SK-N-SH treated with all-trans-retinoic acid at 6 μM for 48 hours (cell line): ENCODE results near the gene SPOPL.

Experiments used
- CSDC2 ChIP-seq: fragments of 250-450 bp; sonication (Bioruptor Pico); IDR thresholded peaks from 2 replicates; pipeline ENCODE4 v1.5.0; 2020; ENCODE audit warnings: mild to moderate bottlenecking, moderate library complexity
- GLIS3 ChIP-seq: fragments of 250-450 bp; sonication (Bioruptor Pico); IDR thresholded peaks from 2 replicates; pipeline ENCODE4 v1.5.0; 2020; ENCODE audit warnings: mild to moderate bottlenecking, moderate library complexity
- PATZ1 ChIP-seq: fragments of 250-450 bp; sonication (Bioruptor Pico); IDR thresholded peaks from 2 replicates; pipeline ENCODE4 v1.8.0; 2020; ENCODE audit warnings: mild to moderate bottlenecking, moderate library complexity, borderline replicate concordance
- TSHZ2 ChIP-seq: fragments of 250-450 bp; sonication (Bioruptor Pico); IDR thresholded peaks from 2 replicates; pipeline ENCODE4 v1.5.0; 2020; ENCODE audit warnings: mild to moderate bottlenecking, moderate library complexity
- ZFP30 ChIP-seq: fragments of 450-650 bp; formaldehyde crosslinking; IDR thresholded peaks from 2 replicates; pipeline ENCODE4 v1.5.0; 2022; ENCODE audit warnings: mild to moderate bottlenecking, moderate library complexity

- no peak for TF ChIP-seq ZFP30 (CRISPR knock-in tag)
- TF ChIP-seq TSHZ2: no peak
- no peak for TF ChIP-seq PATZ1 (CRISPR knock-in tag)
- no peak for TF ChIP-seq CSDC2
- TF ChIP-seq GLIS3 (CRISPR knock-in tag): no peak
Measured at GRCh38 chr2:138497294-138497693, 4.3 kb upstream of the SPOPL start.
